ENCODE data around the gene ZBTB33.

The ZBTB33 gene

GRCh38 chrX:120236687-120237479 lies 13.7 kb upstream of the ZBTB33 start:
- Histone ChIP-seq H3F3A (ENCODE audit: insufficient read depth) (no peaks in the 10 kb centered on the region), H3K79me2 (ENCODE audit: insufficient read depth, low read length) (no peaks in the 10 kb centered on the region), H3K4me2 (ENCODE audit: low read depth, low read length, poor library complexity, severe bottlenecking) (no peak overlapping the region), H3K9me2 (replicated peaks; ENCODE audit: insufficient read depth, low read length) (no peaks in the 10 kb centered on the region), H3K27me3 (ENCODE audit: low read length) (no peaks in the 10 kb centered on the region), H3K36me3 (ENCODE audit: low read length) (no peaks in the 10 kb centered on the region), H2AFZ (ENCODE audit: low read depth, low read length, severe bottlenecking) (no peak overlapping the region), H3K4me3 (ENCODE audit: insufficient read depth, low read length, poor library complexity, severe bottlenecking) (no peak overlapping the region), H3K9me3 (ENCODE audit: insufficient read depth, low read length) (0 out of 2 replicates have a peak, but pooled peaks cover 3% of the 10 kb centered on the region), H3K27ac (ENCODE audit: low read depth, low read length) (no peak overlapping the region), H4K20me1 (ENCODE audit: low read depth, low read length) (no peaks in the 10 kb centered on the region), H3K9ac (ENCODE audit: low read length) (no peak overlapping the region)
- TF ChIP-seq EZH2phosphoT487 (conservative IDR thresholded peaks at IDR 0.05; ENCODE audit: low read length): no peak
- TF ChIP-seq, protein P1, sequence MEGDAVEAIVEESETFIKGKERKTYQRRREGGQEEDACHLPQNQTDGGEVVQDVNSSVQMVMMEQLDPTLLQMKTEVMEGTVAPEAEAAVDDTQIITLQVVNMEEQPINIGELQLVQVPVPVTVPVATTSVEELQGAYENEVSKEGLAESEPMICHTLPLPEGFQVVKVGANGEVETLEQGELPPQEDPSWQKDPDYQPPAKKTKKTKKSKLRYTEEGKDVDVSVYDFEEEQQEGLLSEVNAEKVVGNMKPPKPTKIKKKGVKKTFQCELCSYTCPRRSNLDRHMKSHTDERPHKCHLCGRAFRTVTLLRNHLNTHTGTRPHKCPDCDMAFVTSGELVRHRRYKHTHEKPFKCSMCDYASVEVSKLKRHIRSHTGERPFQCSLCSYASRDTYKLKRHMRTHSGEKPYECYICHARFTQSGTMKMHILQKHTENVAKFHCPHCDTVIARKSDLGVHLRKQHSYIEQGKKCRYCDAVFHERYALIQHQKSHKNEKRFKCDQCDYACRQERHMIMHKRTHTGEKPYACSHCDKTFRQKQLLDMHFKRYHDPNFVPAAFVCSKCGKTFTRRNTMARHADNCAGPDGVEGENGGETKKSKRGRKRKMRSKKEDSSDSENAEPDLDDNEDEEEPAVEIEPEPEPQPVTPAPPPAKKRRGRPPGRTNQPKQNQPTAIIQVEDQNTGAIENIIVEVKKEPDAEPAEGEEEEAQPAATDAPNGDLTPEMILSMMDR (IDR thresholded peaks at IDR 0.05; ENCODE audit: insufficient read depth, low read length, poor library complexity, severe bottlenecking): no peak

DNA sequence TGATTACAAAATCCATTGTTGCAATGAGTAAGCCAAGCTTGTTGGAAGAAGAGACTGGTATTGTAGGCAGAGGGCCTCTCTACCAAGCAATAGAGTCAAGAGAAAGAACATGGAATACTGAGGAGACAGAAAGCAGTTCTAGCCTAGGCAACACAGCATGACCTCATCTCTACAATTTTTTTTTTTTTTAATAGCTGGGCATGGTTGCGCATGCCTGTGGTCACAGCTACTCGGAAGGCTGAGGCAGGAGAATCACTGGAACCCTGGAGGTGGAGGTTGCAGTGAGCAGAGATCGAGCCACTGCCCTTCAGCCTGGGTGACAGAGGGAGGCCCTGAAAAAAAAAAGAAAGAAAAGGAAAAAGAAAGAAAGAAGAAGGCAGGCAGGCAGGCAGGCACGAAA lies 11.7 kb upstream of the ZBTB33 start:
- no peaks in the 10 kb centered on the region for H3K9me2 ChIP-seq (replicated peaks; ENCODE audit: insufficient read depth, low read length)
- no peak for TF ChIP-seq EZH2phosphoT487 (conservative IDR thresholded peaks at IDR 0.05; ENCODE audit: low read length)
- TF ChIP-seq, protein P1 (IDR thresholded peaks at IDR 0.05; ENCODE audit: insufficient read depth, low read length, poor library complexity, severe bottlenecking): no peak
- H3K27ac ChIP-seq (ENCODE audit: low read depth, low read length): no peak overlapping the region
- no peak overlapping the region for H3K4me2 ChIP-seq (ENCODE audit: low read depth, low read length, poor library complexity, severe bottlenecking)
- H4K20me1 ChIP-seq (ENCODE audit: low read depth, low read length): no peaks in the 10 kb centered on the region
- H3K36me3 ChIP-seq (ENCODE audit: low read length): no peaks in the 10 kb centered on the region
- H3F3A ChIP-seq (ENCODE audit: insufficient read depth): no peaks in the 10 kb centered on the region
- H2AFZ ChIP-seq (ENCODE audit: low read depth, low read length, severe bottlenecking): no peak overlapping the region
- no peaks in the 10 kb centered on the region for H3K9me3 ChIP-seq (ENCODE audit: insufficient read depth, low read length)
- no peak overlapping the region for H3K9ac ChIP-seq (ENCODE audit: low read length)
- H3K4me3 ChIP-seq (ENCODE audit: insufficient read depth, low read length, poor library complexity, severe bottlenecking): no peak overlapping the region
- H3K79me2 ChIP-seq (ENCODE audit: insufficient read depth, low read length): no peaks in the 10 kb centered on the region
- H3K27me3 ChIP-seq (ENCODE audit: low read length): no peaks in the 10 kb centered on the region

- H3K9ac ChIP-seq (ENCODE audit: low read length): no peak overlapping the region
- no peak overlapping the region for H3K27ac ChIP-seq (ENCODE audit: low read depth, low read length)
- TF ChIP-seq, protein P1 (IDR thresholded peaks at IDR 0.05; ENCODE audit: insufficient read depth, low read length, poor library complexity, severe bottlenecking): no peak
- TF ChIP-seq EZH2phosphoT487 (conservative IDR thresholded peaks at IDR 0.05; ENCODE audit: low read length): no peak
- H3K27me3 ChIP-seq (ENCODE audit: low read length): no peaks in the 10 kb centered on the region
- H3K79me2 ChIP-seq (ENCODE audit: insufficient read depth, low read length): no peaks in the 10 kb centered on the region
- H3K4me3 ChIP-seq (ENCODE audit: insufficient read depth, low read length, poor library complexity, severe bottlenecking): no peak overlapping the region
- H4K20me1 ChIP-seq (ENCODE audit: low read depth, low read length): no peaks in the 10 kb centered on the region
- no peak overlapping the region for H3K4me2 ChIP-seq (ENCODE audit: low read depth, low read length, poor library complexity, severe bottlenecking)
- no peaks in the 10 kb centered on the region for H3K36me3 ChIP-seq (ENCODE audit: low read length)
- no peak overlapping the region for H2AFZ ChIP-seq (ENCODE audit: low read depth, low read length, severe bottlenecking)
- H3F3A ChIP-seq (ENCODE audit: insufficient read depth): no peaks in the 10 kb centered on the region
- no peaks in the 10 kb centered on the region for H3K9me3 ChIP-seq (ENCODE audit: insufficient read depth, low read length)
- H3K9me2 ChIP-seq (replicated peaks; ENCODE audit: insufficient read depth, low read length): no peaks in the 10 kb centered on the region
Measured at GRCh38 chrX:120242813-120243212, 7.8 kb upstream of the ZBTB33 start.

All from SU-DHL-6 (cell line).